ENCODE measurements around the gene SLF2. TPM values are rescaled to one million over a fixed set of nuclear protein-coding genes. Genes with fewer than 3 reads are reported as not detected.

SLF2 gene
- polyA plus RNA-seq, 1 donor from 2014 or later, result 12.7 TPM

GRCh38 chr10:100939763-100940344 is 27.1 kb downstream of the SLF2 start:
- Mint-ChIP-seq H3K9me3 (no peaks in the 10 kb centered on the region), H3K27me3 (no peaks in the 10 kb centered on the region), H3K36me3 (peaks cover 1% of the 10 kb centered on the region), H3K4me3 (no peak overlapping the region), H3K4me1 (peaks cover 0 to 3% (median 0%) of the 10 kb centered on the region in 3 donors), H3K27ac (peak overlapping the region in 1 of 3 donors; percentile 10)

- no peaks in the 10 kb centered on the region for H3K27me3 Mint-ChIP-seq
- H3K9me3 Mint-ChIP-seq, result no peaks in the 10 kb centered on the region
- no peak overlapping the region for H3K4me3 Mint-ChIP-seq
- H3K4me1 Mint-ChIP-seq, result peaks cover 0 to 3% (median 0%) of the 10 kb centered on the region in 3 donors
- no peak overlapping the region for H3K27ac Mint-ChIP-seq
- H3K36me3 Mint-ChIP-seq, result peaks cover 7% of the 10 kb centered on the region
Observed at GRCh38 chr10:100942229-100942628, 29.5 kb downstream of the SLF2 start.

- Mint-ChIP-seq H3K4me3 (no peak overlapping the region), H3K27ac (no peak overlapping the region), H3K27me3 (no peaks in the 10 kb centered on the region), H3K36me3 (peaks cover 7% of the 10 kb centered on the region), H3K9me3 (no peaks in the 10 kb centered on the region), H3K4me1 (peaks cover 0 to 3% (median 0%) of the 10 kb centered on the region in 3 donors)
Observed at GRCh38 chr10:100943508-100943907, 30.7 kb downstream of the SLF2 start.

GRCh38 chr10:100945754-100946153 is 33.0 kb downstream of the SLF2 start:
- Mint-ChIP-seq H3K4me3 (no peak overlapping the region), H3K36me3 (peaks cover 9% of the 10 kb centered on the region), H3K4me1 (peaks cover 0 to 3% (median 0%) of the 10 kb centered on the region in 3 donors), H3K9me3 (no peaks in the 10 kb centered on the region), H3K27me3 (no peaks in the 10 kb centered on the region), H3K27ac (no peak overlapping the region)

- Mint-ChIP-seq H3K4me3 (no peak overlapping the region), H3K36me3 (peaks cover 9% of the 10 kb centered on the region), H3K27me3 (no peaks in the 10 kb centered on the region), H3K9me3 (no peaks in the 10 kb centered on the region), H3K27ac (no peak overlapping the region), H3K4me1 (no peaks in the 10 kb centered on the region)
Observed at GRCh38 chr10:100948916-100949315, 36.2 kb downstream of the SLF2 start.

- Mint-ChIP-seq H3K27ac (no peak overlapping the region), H3K4me1 (peaks cover 0 to 2% (median 0%) of the 10 kb centered on the region in 3 donors), H3K36me3 (peaks cover 12% of the 10 kb centered on the region), H3K9me3 (peaks cover 0 to 2% (median 0%) of the 10 kb centered on the region in 3 donors), H3K4me3 (no peak overlapping the region), H3K27me3 (no peaks in the 10 kb centered on the region)
Observed at GRCh38 chr10:100960251-100960650, 47.5 kb downstream of the SLF2 start.

- Mint-ChIP-seq H3K36me3 (peaks cover 10% of the 10 kb centered on the region), H3K4me3 (no peak overlapping the region), H3K4me1 (no peaks in the 10 kb centered on the region), H3K27ac (no peak overlapping the region), H3K9me3 (peaks cover 0 to 2% (median 0%) of the 10 kb centered on the region in 3 donors), H3K27me3 (no peaks in the 10 kb centered on the region)
Observed at GRCh38 chr10:100962351-100963080, 49.8 kb downstream of the SLF2 start.

GRCh38 chr10:100963826-100964225 is 51.1 kb downstream of the SLF2 start:
- peaks cover 3 to 6% (median 6%) of the 10 kb centered on the region in 3 donors for H3K4me1 Mint-ChIP-seq
- H3K36me3 Mint-ChIP-seq, result peaks cover 8% of the 10 kb centered on the region
- H3K9me3 Mint-ChIP-seq, result peaks cover 0 to 2% (median 0%) of the 10 kb centered on the region in 3 donors

GRCh38 chr10:100965820-100966219 is 53.1 kb downstream of the SLF2 start:
- Mint-ChIP-seq H3K27me3 (no peaks in the 10 kb centered on the region), H3K4me3 (no peak overlapping the region), H3K36me3 (peaks cover 2% of the 10 kb centered on the region), H3K9me3 (no peaks in the 10 kb centered on the region), H3K4me1 (peaks cover 6 to 7% (median 6%) of the 10 kb centered on the region in 3 donors), H3K27ac (no peak overlapping the region)

More at GRCh38 chr10:100963826-100964225, 51.1 kb downstream of the SLF2 start:
- H3K27me3 Mint-ChIP-seq, result no peaks in the 10 kb centered on the region
- H3K4me3 Mint-ChIP-seq, result no peak overlapping the region
- H3K27ac Mint-ChIP-seq, result no peak overlapping the region

- H3K27ac Mint-ChIP-seq, result no peak overlapping the region
- H3K27me3 Mint-ChIP-seq, result no peaks in the 10 kb centered on the region
- H3K9me3 Mint-ChIP-seq, result no peaks in the 10 kb centered on the region
- H3K4me3 Mint-ChIP-seq, result no peak overlapping the region
- peaks cover 6 to 9% (median 6%) of the 10 kb centered on the region in 3 donors for H3K4me1 Mint-ChIP-seq
- H3K36me3 Mint-ChIP-seq, result peaks cover 2% of the 10 kb centered on the region
Observed at GRCh38 chr10:100966887-100967286, 54.1 kb downstream of the SLF2 start.

- H3K36me3 Mint-ChIP-seq, result peaks cover 2% of the 10 kb centered on the region
- no peak overlapping the region for H3K4me3 Mint-ChIP-seq
- H3K27me3 Mint-ChIP-seq, result no peaks in the 10 kb centered on the region
- no peaks in the 10 kb centered on the region for H3K9me3 Mint-ChIP-seq
- H3K27ac Mint-ChIP-seq, result no peak overlapping the region
- H3K4me1 Mint-ChIP-seq, result peaks cover 6 to 9% (median 6%) of the 10 kb centered on the region in 3 donors
Observed at GRCh38 chr10:100967332-100967731, 54.6 kb downstream of the SLF2 start.

GRCh38 chr10:100968062-100968736 is 55.4 kb downstream of the SLF2 start:
- Mint-ChIP-seq H3K27me3 (no peaks in the 10 kb centered on the region), H3K36me3 (no peaks in the 10 kb centered on the region), H3K27ac (peak overlapping the region in 1 of 3 donors; percentile 66), H3K9me3 (no peaks in the 10 kb centered on the region), H3K4me3 (peak overlapping the region; percentile 56 to 86 (median 76)), H3K4me1 (peaks cover 6 to 9% (median 6%) of the 10 kb centered on the region in 3 donors)

GRCh38 chr10:100968863-100969186 is 56.1 kb downstream of the SLF2 start:
- Mint-ChIP-seq H3K27ac (peak overlapping the region in 1 of 3 donors; percentile 66), H3K27me3 (no peaks in the 10 kb centered on the region), H3K4me1 (peaks cover 6 to 9% (median 6%) of the 10 kb centered on the region in 3 donors), H3K9me3 (no peaks in the 10 kb centered on the region), H3K36me3 (no peaks in the 10 kb centered on the region), H3K4me3 (peak overlapping the region; percentile 71 to 86 (median 83))

GRCh38 chr10:100969187-100970075 is 56.7 kb downstream of the SLF2 start, which contains the start of gene SEMA4G:
SEMA4G (plus strand) TSS chr10:100969504; CDS start chr10:100972913, 3,409 bp downstream.
- H3K4me1 Mint-ChIP-seq, result peaks cover 6 to 9% (median 6%) of the 10 kb centered on the region in 3 donors
- no peaks in the 10 kb centered on the region for H3K9me3 Mint-ChIP-seq
- H3K36me3 Mint-ChIP-seq, result no peaks in the 10 kb centered on the region
- H3K27me3 Mint-ChIP-seq, result no peaks in the 10 kb centered on the region
- peak within 1 kb of the TSS; percentile 74 to 86 (median 83) for H3K4me3 Mint-ChIP-seq
- H3K27ac Mint-ChIP-seq, result peak within 1 kb of the TSS in 1 of 3 donors; percentile 66

All from IgD-negative memory B cell (primary cell).